GM19099 (cell line): Measurements from ENCODE around the gene RHBDL3.

Experiments used
- POLR2A ChIP-seq: IDR thresholded peaks from 3 replicates; pipeline ENCODE4 v1.6.1; 2011; ENCODE audit warnings: low read depth; ENCODE audit not compliant: insufficient read length; ENCODE audit errors: extremely low read depth

The RHBDL3 gene

GRCh38 chr17:32323811-32324491, 58.3 kb downstream of the RHBDL3 start:
- TF ChIP-seq POLR2A, result peak; percentile 19

- TF ChIP-seq POLR2A, result no peak
These were observed 62.3 kb downstream of the RHBDL3 start for GRCh38 chr17:32327911-32328310.

DNA sequence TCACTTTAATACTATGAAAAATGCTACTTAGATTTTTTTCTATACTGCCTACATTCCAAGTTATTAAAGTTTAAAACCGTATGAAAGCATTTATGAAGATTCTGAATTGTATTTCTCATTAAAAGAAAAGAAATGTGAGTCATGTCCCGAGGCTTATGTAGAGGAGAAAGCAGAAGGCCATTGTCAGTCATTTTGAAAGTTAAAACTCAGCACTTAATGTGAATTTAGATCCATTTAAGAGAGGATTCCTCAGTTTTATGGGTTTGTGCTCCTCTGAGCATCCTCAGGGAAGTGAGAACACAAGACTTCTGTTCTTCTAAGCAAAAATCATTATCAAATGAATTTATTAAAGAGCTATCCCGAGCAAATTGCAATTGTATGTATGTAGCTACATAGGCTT, 64.5 kb downstream of the RHBDL3 start:
- no peak for TF ChIP-seq POLR2A

GRCh38 chr17:32331243-32332040, 65.8 kb downstream of the RHBDL3 start:
- no peak for TF ChIP-seq POLR2A

GRCh38 chr17:32333187-32333586, 67.6 kb downstream of the RHBDL3 start:
- TF ChIP-seq POLR2A, result no peak

DNA sequence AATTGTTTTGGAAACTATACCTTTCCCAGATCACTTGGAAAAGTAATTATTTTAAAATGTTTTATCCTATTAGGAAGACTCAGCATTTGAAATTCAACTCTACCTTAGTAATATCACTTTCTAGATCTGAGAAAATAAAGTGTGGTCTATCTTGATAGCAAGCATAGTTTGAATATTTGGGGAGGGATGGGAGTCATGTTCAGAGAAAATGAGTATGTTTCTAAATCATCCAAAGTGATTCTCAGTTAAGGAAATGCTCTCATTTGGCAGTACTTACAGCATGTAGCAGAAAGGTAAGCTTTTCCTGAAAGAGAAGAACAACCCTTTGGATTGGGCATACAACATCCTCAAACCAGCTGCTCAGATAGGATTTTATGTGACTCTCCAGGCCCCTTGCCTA, 69.4 kb downstream of the RHBDL3 start:
- no peak for TF ChIP-seq POLR2A

GRCh38 chr17:32335687-32336086, 70.1 kb downstream of the RHBDL3 start:
- TF ChIP-seq POLR2A, result no peak

- TF ChIP-seq POLR2A, result no peak
These were observed 75.7 kb downstream of the RHBDL3 start for GRCh38 chr17:32341141-32341856.

GRCh38 chr17:32341857-32342602, 76.4 kb downstream of the RHBDL3 start, which contains the start of gene C17orf75:
C17orf75 (minus strand) TSS chr17:32342173; CDS start chr17:32342139, 34 bp downstream.
- peak; percentile 84 for TF ChIP-seq POLR2A

GRCh38 chr17:32342603-32343325, 77.1 kb downstream of the RHBDL3 start:
- no peak for TF ChIP-seq POLR2A

DNA sequence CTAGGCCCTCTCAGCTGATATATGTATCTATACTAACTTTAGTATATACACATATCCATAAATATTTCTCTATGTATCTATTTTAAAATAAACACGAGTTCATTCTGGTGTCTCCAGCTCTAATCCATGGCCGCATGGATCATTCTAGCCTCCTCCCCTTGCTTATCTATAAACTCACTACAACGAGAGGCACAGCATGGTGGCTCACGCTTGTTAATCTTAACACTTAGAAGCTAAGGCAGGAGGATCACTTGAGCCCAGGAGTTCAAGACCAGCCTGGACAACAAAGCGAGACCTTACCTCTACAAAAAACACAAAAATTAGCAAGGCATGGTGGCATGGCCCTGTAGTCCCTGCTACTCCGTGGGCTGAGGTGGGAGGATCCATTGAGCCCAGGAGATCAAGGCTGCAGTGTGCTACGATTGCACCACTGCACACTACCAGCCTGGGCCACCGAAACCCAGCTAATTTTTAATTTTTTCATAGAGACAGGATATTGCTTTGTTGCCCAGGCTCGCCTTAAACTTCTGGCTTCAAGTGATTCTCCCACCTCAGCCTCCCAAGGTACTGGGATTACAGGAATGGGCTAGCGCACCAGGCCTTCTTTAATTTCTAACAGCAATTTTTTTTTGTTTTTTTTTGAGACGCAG, 80.4 kb downstream of the RHBDL3 start:
- TF ChIP-seq POLR2A, result no peak

DNA sequence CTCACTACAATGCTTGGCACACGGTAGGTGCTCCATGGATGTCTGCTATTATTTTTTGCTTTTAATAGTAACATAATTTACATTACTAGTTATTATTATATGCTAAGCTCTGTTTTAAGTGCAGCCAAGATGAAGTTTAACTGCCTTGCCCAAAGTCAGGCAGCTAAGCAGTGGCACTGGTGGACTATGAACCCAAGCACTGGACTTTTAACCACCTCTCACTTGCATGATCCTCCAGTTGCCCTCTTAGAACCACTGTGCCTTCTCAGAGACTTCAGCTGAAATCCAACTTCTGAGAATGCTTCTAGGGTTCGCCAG, 82.8 kb downstream of the RHBDL3 start:
- no peak for TF ChIP-seq POLR2A

DNA sequence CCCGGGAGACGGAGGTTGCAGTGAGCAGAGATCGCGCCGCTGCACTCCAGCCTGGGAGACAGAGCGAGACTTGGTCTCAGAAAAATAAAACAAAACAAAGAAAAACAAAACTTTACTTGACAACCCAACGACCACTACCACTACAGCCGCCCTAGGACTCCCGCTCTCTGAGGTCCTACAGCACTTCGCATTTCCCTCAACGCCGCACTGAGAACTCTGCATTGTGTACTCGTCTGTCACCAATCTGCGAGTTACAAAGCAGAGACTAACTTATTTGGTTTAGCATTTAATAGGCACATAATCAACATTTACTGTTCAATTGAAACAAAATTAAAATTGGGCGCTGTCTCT, 83.8 kb downstream of the RHBDL3 start:
- no peak for TF ChIP-seq POLR2A
